ENCODE results near the gene BLTP2. TPM values are rescaled to one million over a fixed set of nuclear protein-coding genes. Genes with fewer than 3 reads are reported as not detected.
"Not testable (repeated sequence)": the region's sequence is repeated elsewhere in the genome, so short reads cannot be mapped to it uniquely, and the experiment has no call there.

The BLTP2 gene
- total RNA-seq, 4 donors from 2014 or later: 90.0 to 127 (median 98.2) TPM

DNA sequence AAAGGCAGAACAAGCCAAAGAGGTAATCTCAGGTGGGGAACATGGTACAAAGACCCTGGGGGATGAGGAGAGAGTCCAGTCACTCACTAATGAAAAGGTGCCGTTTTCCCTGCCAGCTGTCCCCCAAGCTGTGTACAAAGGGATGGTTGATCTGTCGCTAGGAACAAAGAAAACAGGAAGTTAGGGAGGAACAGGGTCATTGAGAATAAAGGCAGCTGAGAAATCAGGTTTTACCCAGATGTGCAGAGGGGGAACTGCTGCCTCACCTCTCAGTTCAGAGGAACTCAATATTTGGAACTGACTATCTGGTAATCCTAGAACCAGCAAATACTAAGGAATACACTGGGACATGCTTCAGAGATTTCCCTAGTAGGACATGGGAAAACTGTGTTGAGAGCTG is 32.4 kb downstream of the BLTP2 start:
- no peaks in the 10 kb centered on the region for H3K9me3 ChIP-seq
- peaks cover 32 to 53% (median 45%) of the 10 kb centered on the region in 4 donors for H3K36me3 ChIP-seq
- no peak overlapping the region for H3K27ac ChIP-seq (replicated peaks in 1 of 4)
- intact Hi-C loops (cut with DNase I): loop anchor here (2.0 to 5.0 kb wide), 2 partner anchors 65 to 118 kb away; no protein-coding TSS in a partner anchor
- DNase-seq (ENCODE audit: extremely low spot score): no peak
- TF ChIP-seq, protein P1, sequence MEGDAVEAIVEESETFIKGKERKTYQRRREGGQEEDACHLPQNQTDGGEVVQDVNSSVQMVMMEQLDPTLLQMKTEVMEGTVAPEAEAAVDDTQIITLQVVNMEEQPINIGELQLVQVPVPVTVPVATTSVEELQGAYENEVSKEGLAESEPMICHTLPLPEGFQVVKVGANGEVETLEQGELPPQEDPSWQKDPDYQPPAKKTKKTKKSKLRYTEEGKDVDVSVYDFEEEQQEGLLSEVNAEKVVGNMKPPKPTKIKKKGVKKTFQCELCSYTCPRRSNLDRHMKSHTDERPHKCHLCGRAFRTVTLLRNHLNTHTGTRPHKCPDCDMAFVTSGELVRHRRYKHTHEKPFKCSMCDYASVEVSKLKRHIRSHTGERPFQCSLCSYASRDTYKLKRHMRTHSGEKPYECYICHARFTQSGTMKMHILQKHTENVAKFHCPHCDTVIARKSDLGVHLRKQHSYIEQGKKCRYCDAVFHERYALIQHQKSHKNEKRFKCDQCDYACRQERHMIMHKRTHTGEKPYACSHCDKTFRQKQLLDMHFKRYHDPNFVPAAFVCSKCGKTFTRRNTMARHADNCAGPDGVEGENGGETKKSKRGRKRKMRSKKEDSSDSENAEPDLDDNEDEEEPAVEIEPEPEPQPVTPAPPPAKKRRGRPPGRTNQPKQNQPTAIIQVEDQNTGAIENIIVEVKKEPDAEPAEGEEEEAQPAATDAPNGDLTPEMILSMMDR (IDR thresholded peaks at IDR 0.05): no peak
- TF ChIP-seq EP300 (IDR thresholded peaks at IDR 0.05) (no peak), POLR2A (IDR thresholded peaks at IDR 0.05; ENCODE audit: low read depth) (no peak), POLR2AphosphoS5 (IDR thresholded peaks at IDR 0.05) (no peak)
- 59% methylated on average over 2 of the region's 2 CpGs for WGBS
- no peaks in the 10 kb centered on the region for H3K27me3 ChIP-seq
- no peak overlapping the region for H3K4me3 ChIP-seq
- H3K4me1 ChIP-seq: no peaks in the 10 kb centered on the region

DNA sequence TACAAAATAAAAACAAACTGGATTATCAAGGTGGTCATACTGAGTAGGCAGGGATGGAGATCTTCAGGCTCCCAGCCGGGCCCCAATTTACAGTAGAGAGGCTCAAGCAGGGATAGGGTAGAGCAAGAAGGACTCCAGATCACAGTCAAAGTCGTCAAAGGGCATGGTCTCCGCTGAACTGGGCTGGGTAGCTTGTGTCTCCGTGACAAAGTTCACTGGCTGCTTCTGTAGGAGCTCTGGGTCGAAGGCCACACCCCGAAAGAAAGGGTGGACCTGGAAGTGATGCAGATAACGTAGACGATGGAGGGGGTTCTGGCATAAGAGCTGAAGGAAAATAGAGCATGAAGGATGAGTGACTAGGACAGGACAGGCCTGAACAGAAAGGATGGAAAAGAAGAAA is 34.6 kb downstream of the BLTP2 start:
- no peak for DNase-seq (ENCODE audit: extremely low spot score)
- TF ChIP-seq POLR2AphosphoS5 (IDR thresholded peaks at IDR 0.05) (no peak), POLR2A (IDR thresholded peaks at IDR 0.05; ENCODE audit: low read depth) (no peak), EP300 (IDR thresholded peaks at IDR 0.05) (no peak)
- TF ChIP-seq, protein P1 (IDR thresholded peaks at IDR 0.05): no peak
- 90% methylated on average over 8 of the region's 8 CpGs for WGBS
- Histone ChIP-seq H3K4me3 (no peak overlapping the region), H3K9me3 (no peaks in the 10 kb centered on the region), H3K27ac (replicated peaks in 1 of 4) (no peak overlapping the region), H3K27me3 (no peaks in the 10 kb centered on the region), H3K36me3 (peaks cover 11 to 37% (median 23%) of the 10 kb centered on the region in 4 donors), H3K4me1 (no peaks in the 10 kb centered on the region)
- intact Hi-C loops (cut with DNase I): loop anchor here (5.0 kb wide), 1 partner anchor 63 kb away; no protein-coding TSS in a partner anchor

DNA sequence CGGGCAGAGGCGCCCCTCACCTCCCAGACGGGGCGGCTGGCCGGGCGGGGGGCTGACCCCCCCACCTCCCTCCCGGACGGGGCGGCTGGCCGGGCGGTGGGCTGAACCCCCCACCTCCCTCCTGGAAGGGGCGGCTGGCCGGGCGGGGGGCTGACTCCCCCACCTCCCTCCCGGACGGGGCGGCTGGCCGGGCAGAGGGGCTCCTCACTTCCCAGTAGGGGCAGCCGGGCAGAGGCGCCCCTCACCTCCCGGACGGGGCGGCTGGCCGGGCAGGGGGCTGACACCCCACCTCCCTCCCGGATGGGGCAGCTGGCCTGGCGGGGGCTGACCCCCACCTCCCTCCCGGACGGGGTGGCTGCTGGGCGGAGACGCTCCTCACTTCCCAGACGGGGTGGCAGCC is 40.9 kb downstream of the BLTP2 start:
- peaks cover 6 to 10% (median 9%) of the 10 kb centered on the region in 4 donors for H3K4me1 ChIP-seq
- H3K9me3 ChIP-seq; H3K27ac ChIP-seq (replicated peaks in 1 of 4); H3K36me3 ChIP-seq; DNase-seq (ENCODE audit: extremely low spot score); intact Hi-C loops (cut with DNase I); H3K4me3 ChIP-seq; H3K27me3 ChIP-seq: not testable (repeated sequence)
- WGBS: 98% methylated on average over 8 of the region's 31 CpGs

DNA sequence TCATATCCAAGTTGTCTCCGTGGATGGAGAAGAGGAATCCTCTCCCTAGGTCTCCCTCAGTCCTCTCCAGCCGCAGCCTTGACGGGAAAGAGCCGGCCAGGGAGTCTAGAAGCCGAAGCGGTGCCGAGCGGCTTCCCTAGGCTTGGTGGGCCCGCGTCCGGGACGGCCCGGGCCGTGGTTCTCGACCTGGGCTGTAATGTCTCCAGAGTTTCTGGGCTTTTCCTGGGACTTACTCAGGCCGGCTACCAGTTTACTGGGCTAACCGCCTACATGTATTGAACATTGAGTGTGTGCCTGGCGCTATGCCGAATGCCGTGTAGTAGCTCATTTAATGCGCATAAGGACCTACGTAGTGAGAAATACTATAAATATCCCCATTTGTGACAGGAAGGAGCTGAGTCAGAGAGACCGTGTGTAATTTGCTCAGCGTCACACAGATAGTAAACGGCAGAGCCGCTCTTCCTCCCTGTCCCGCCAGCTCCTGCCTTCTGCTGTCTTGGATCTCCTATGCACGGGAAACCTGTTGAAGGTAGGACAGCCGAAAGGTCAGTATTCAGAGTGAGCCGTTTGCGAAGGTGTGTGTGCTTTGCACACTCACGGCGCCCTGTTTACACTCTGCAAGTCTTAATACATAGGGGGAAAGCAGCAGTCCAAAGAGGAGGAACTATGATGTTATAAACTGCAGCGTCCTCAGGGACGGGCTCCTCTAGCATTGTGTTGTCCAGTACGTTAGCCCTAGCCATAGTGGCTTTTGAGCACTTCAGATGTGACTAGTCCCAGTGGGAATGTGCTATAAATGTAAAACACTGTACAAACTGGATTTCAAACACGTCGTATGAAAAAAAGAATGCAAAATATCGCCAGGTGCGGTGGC is 45.4 kb downstream of the BLTP2 start:
- H3K27me3 ChIP-seq: no peaks in the 10 kb centered on the region
- peaks cover 13 to 20% (median 16%) of the 10 kb centered on the region in 4 donors for H3K4me1 ChIP-seq
- WGBS: 8% methylated on average over 36 of the region's 40 CpGs
- H3K9me3 ChIP-seq: no peaks in the 10 kb centered on the region
- intact Hi-C loops (cut with DNase I): loop anchor here (5.0 kb wide), 1 partner anchor 47 kb away; the partner anchor contains the start of gene UNC119
- no peak for DNase-seq (ENCODE audit: extremely low spot score)
- H3K36me3 ChIP-seq: no peaks in the 10 kb centered on the region
- TF ChIP-seq POLR2AphosphoS5 (IDR thresholded peaks at IDR 0.05): peak in 1 of 2 donors; percentile 10
- TF ChIP-seq POLR2A (IDR thresholded peaks at IDR 0.05; ENCODE audit: low read depth): no peak
- no peak for TF ChIP-seq EP300 (IDR thresholded peaks at IDR 0.05)
- TF ChIP-seq, protein P1 (IDR thresholded peaks at IDR 0.05): peak in 1 of 3 experiments; percentile 7
- peak overlapping the region; percentile 63 to 73 (median 66) for H3K4me3 ChIP-seq
- peak overlapping the region; percentile 94 to 95 (median 94) for H3K27ac ChIP-seq (replicated peaks in 1 of 4)

DNA sequence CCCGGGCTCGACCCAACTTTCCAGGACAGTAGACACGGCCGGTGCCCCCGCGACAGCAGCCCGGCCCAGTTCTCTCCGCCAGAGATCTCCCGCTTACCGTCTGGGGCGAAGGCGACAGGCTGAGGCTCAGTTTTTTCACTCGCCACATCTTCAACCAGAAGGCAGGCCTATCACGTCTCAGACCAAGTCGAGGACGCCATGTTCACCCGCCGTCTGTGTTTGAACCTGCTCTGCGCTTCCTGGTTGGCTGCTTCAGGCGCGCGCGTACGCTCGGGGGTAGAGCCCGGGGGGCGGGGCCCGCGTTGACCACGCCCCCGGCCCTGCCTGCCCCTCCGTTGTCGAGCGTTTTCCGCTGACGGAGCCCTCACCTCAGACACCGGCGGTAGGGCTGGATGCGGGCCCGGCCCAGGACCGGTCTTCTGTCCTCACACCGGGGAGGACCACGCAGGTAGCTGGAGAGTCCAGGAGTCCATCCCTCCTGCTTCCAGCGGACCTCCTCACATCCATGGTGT is 46.1 kb downstream of the BLTP2 start, which contains the start of gene SPAG5:
SPAG5 (minus strand) TSS at position 227 of the 512 bp plus-strand sequence; CDS start at position 148, 79 bp downstream.
- 0% methylated on average over 19 of the region's 44 CpGs for WGBS
- no peaks in the 10 kb centered on the region for H3K36me3 ChIP-seq
- peak within 1 kb of the TSS; percentile 94 to 95 (median 94) for H3K27ac ChIP-seq (replicated peaks in 1 of 4)
- H3K9me3 ChIP-seq: no peaks in the 10 kb centered on the region
- H3K4me1 ChIP-seq: peaks cover 13 to 20% (median 16%) of the 10 kb centered on the region in 4 donors
- no peaks in the 10 kb centered on the region for H3K27me3 ChIP-seq
- TF ChIP-seq, protein P1 (IDR thresholded peaks at IDR 0.05): no peak
- peak; percentile 84 for TF ChIP-seq POLR2A (IDR thresholded peaks at IDR 0.05; ENCODE audit: low read depth)
- TF ChIP-seq EP300 (IDR thresholded peaks at IDR 0.05): no peak
- peak; percentile 98 for TF ChIP-seq POLR2AphosphoS5 (IDR thresholded peaks at IDR 0.05)
- intact Hi-C loops (cut with DNase I): loop anchor here (5.0 kb wide), 1 partner anchor 47 kb away; the partner anchor contains the start of gene UNC119
- peak within 1 kb of the TSS; percentile 63 to 73 (median 66) for H3K4me3 ChIP-seq
- peak; percentile 98 for DNase-seq (ENCODE audit: extremely low spot score)
